GM21360 (cell line): ENCODE measurements around the gene HIPK2.

Experiments
- ATAC-seq: cut with Tn5 transposase; IDR thresholded peaks from one replicate; pipeline ENCODE4 v1.9.1; 2021; ENCODE audit warnings: mild to moderate bottlenecking, moderate library complexity; ENCODE audit not compliant: unreplicated experiment

HIPK2 gene

DNA sequence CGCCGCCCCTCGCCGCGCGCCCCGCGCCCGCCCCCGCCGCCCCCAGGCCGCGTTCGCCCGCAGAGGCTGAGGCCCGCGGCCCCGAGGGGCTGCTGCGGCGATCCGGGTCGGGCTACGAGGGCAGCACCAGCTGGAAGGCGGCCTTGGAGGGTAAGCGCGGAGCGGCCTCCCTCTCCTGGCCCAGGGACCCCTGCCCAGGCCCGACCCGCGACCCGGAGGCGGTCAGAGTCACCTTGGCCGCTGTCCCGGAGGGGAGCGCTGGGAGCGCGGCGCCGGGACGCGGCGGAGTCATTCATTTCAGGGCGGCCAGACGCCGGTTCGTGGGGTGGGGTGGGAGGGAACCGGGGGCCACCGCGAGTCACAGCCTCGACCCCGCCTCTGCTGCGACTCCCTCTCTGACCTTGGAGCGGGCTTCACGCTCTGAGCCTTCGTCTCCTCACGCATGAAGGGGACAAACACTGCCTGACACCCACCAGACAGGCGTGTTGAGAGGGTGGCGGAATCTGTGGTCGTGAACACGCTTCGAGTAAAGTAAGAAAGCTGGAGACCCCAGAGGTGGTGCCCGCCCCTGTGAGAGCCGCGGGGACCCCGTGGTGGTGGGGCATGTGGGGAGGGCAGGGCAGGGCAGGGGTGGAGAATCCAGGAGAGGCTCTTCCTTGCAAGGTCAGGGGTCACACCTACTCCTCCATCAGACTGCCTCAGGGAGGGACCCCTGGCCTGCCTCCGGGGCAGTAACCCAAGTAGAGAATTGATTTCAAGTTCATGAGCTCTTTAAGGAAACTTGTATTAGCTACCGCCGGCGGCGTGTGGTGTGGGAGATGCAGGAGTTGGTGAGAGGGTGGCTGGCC lies 253.6 kb downstream of the HIPK2 start:
- ATAC-seq, result no peak

DNA sequence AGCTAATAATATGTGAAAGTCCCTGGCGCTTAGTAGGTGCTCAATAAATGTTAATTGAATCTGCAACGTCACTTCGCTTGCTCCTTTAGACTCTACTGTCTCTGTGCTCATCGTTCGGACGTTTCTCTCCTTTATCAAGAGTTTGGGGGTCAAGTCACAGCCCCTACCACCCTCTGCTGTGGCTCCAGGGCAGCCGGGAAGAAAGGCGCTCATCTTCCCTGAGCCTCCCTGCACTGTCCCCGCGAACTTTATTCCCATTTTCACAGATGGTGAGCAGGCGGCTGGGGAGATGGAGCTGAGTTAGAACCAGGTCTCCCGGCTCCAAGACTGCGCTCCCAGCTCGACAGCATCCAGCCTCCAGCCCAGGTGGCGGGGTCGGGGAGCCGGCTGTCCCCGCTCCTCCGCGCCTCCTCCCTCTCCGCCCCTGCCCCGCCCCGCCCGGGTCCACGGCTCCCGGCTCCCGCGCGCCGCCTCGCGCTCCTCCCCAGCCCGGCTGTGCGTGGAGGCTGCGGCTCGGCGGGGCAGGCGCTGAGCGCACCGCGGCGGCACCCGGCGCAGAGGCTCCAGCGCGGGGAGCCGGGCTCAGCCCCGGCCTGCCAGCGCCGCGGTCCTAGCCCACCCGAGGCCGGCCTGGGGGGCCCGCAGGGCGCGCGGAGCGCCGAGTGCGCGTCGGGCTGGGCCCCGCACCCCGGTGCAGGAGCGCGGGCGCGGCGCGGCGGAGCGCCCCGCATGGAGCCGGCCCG lies 254.4 kb downstream of the HIPK2 start, which contains the start of gene CLEC2L:
Gene CLEC2L (plus strand): TSS at position 487 of the 743 bp plus-strand sequence. CDS start 243 bp downstream, at position 730.
- ATAC-seq, result no peak

DNA sequence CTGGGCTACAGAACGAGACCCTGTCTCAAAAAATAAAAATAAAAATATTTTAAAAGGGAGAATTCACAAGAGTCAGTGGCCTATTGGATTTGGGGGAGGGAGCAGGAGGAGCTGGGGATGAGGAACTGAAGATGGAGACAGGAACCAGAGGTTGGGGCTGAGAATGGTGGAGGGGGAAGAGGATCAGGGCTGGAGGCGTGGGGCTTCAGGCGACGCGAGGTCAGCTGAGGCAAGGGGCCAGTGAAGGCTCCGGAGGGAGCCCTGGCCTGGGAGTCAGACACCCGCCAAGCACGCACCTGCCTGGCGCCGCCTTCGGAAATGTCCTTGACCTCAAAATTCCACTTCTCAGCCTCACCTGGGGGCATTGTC lies 255.0 kb downstream of the HIPK2 start:
- no peak for ATAC-seq

DNA sequence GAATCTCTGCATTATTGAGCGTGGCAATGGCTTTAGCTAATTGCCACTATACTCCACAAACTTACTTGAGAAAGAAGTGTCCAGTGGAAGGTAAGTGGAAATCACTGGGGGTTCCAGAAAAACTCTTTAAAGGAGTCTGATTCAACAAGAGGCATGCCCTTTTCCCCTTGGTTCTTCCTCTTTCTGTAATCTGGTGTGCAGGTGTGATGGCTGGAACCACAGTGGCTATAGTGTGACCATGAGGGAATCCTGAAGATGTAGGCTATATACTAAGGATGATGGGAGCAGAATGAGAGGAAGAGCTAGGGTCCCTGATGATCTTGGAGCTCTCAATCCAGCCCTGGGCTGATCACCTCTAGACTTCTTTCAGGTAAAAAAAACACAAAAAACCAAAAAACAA lies 256.4 kb downstream of the HIPK2 start:
- ATAC-seq, result no peak

DNA sequence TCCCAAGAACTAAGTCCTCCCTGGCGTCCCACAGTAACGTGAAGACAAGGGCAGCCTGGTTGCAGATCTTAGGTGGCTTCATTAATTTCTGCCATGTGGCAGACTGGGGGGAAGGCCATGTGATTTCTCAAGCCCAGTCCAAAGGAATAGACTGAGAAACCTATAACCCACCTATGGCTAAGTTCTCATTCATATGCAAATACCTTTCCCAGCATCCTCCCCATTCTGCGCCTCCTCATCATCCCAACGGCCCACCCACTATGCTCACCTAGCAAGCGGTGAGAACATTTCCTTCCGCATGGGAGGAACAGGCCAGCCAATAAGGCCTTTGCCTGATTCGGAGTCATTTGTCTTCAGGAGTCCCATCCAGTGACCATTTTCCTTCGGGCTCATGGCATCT lies 262.5 kb downstream of the HIPK2 start:
- no peak for ATAC-seq
